ENCODE data around the gene HBEGF. TPM values are rescaled to one million over a fixed set of nuclear protein-coding genes. Genes with fewer than 3 reads are reported as not detected.

The HBEGF gene
- total RNA-seq, 4 donors from 2014 or later = 4.7 to 17.4 (median 6.6) TPM

GRCh38 chr5:140286424-140286823 is 60.0 kb downstream of the HBEGF start:
- Histone ChIP-seq H3K9me3 (no peaks in the 10 kb centered on the region), H3K27ac (no peak overlapping the region), H3K4me1 (peaks cover 5 to 40% (median 7%) of the 10 kb centered on the region in 3 donors), H3K4me3 (no peak overlapping the region), H3K36me3 (no peaks in the 10 kb centered on the region), H3K27me3 (no peaks in the 10 kb centered on the region)
- WGBS, 2 donors (ENCODE audit: low coverage in 1 of 2) = 83 to 100% methylated on average over 1 to 2 of the region's 5 CpGs
- ATAC-seq = no peak
- TF ChIP-seq POLR2AphosphoS5 (IDR thresholded peaks at IDR 0.05) (no peak), POLR2A (IDR thresholded peaks at IDR 0.05) (no peak), EP300 (IDR thresholded peaks at IDR 0.05) (no peak), CTCF (IDR thresholded peaks at IDR 0.05) (no peak)

- no peak for TF ChIP-seq POLR2A (IDR thresholded peaks at IDR 0.05)
- no peak for TF ChIP-seq EP300 (IDR thresholded peaks at IDR 0.05)
- no peak for TF ChIP-seq POLR2AphosphoS5 (IDR thresholded peaks at IDR 0.05)
- TF ChIP-seq CTCF (IDR thresholded peaks at IDR 0.05) = no peak
- no peak overlapping the region for H3K4me3 ChIP-seq
- peaks cover 0 to 13% of the 10 kb centered on the region in 2 donors for H3K36me3 ChIP-seq
- H3K9me3 ChIP-seq = no peaks in the 10 kb centered on the region
- peaks cover 0 to 33% (median 3%) of the 10 kb centered on the region in 3 donors for H3K4me1 ChIP-seq
- no peak for ATAC-seq
- no peaks in the 10 kb centered on the region for H3K27me3 ChIP-seq
- WGBS, 2 donors (ENCODE audit: low coverage in 1 of 2) = 91 to 92% methylated on average over 2 to 3 of the region's 3 CpGs
- H3K27ac ChIP-seq = no peak overlapping the region
Observed at GRCh38 chr5:140284013-140284412, 62.4 kb downstream of the HBEGF start.

Other genes with a start within 250 kb of the HBEGF start
- gene PURA, start 232.5 kb downstream of the HBEGF start, total RNA-seq = 10 to 100 TPM; 38.0 to 61.0 (median 49.1) TPM
- 10 to 100 TPM; 26.0 to 36.6 (median 28.7) TPM for gene IGIP, start 220.7 kb downstream of the HBEGF start, total RNA-seq
- 100 to 1,000 TPM in 1 of 4 donors, 10 to 100 TPM in 3; 41.6 to 102 (median 62.3) TPM for gene CYSTM1, start 171.4 kb downstream of the HBEGF start, total RNA-seq
- 10 to 100 TPM; 66.1 to 99.7 (median 92.8) TPM for gene PFDN1, start 43.5 kb downstream of the HBEGF start, total RNA-seq
- not detected for gene SLC4A9, start 13.6 kb upstream of the HBEGF start, total RNA-seq
- gene ANKHD1, start 55.2 kb upstream of the HBEGF start, total RNA-seq = 100 to 1,000 TPM in 1 of 4 donors, 10 to 100 TPM in 3; 52.7 to 156 (median 84.5) TPM
- 10 to 100 TPM in 2 of 4 donors, 1 to 10 TPM in 2; 1.8 to 21.5 (median 11.2) TPM for gene EIF4EBP3, start 201.1 kb upstream of the HBEGF start, total RNA-seq
- 10 to 100 TPM; 17.5 to 29.4 (median 23.2) TPM for gene SRA1, start 210.9 kb upstream of the HBEGF start, total RNA-seq
- 10 to 100 TPM in 3 of 4 donors, 1 to 10 TPM in 1; 9.7 to 25.1 (median 17.5) TPM for gene APBB3, start 218.0 kb upstream of the HBEGF start, total RNA-seq
- 10 to 100 TPM; 24.5 to 52.0 (median 32.7) TPM for gene SLC35A4, start 218.2 kb upstream of the HBEGF start, total RNA-seq